Bronchial epithelial cell (primary cell): ENCODE data around the gene CD8B. TPM values are rescaled to one million over a fixed set of nuclear protein-coding genes. Genes with fewer than 3 reads are reported as not detected.

ENCODE experiments used
- DNase-seq: peaks from one replicate; pipeline ENCODE4 v3.0.0-alpha.2; 2010; ENCODE audit warnings: low read depth
- FAIRE-seq: peaks from 2 replicates; lab custom pipeline; 2011; peaks lifted over from hg19 to GRCh38; lab: Jason Lieb, UNC
- H3K27me3 ChIP-seq: 2 replicates; pipeline ENCODE4 v1.5.1; 2011; ENCODE audit warnings: low read length; ENCODE audit not compliant: control insufficient read depth, insufficient read depth
- H3K36me3 ChIP-seq: 2 replicates; pipeline ENCODE4 v1.5.1; 2011; ENCODE audit warnings: low read length; ENCODE audit not compliant: control insufficient read depth, insufficient read depth
- H3K4me3 ChIP-seq: 2 replicates; pipeline ENCODE4 v1.5.1; 2011; ENCODE audit warnings: mild to moderate bottlenecking, low read depth, low read length, control low read depth
- CTCF ChIP-seq: IDR thresholded peaks from 2 replicates; pipeline ENCODE4 v1.5.1; 2011; ENCODE audit warnings: mild to moderate bottlenecking, moderate library complexity, low read length, control low read depth, inconsistent platforms; ENCODE audit not compliant: insufficient read depth, severe bottlenecking
- total RNA-seq: library from RNA; depleted of rRNA; stranded (reverse); fragments of >200 nt; gene quantifications from 2 replicates; pipeline ENCODE4 v1.2.1, GENCODE V29; 2014

CD8B gene
- total RNA-seq, 1 donor from 2014 or later, result not detected

- DNase-seq (no peak), FAIRE-seq (no peak)
- no peak overlapping the region for H3K4me3 ChIP-seq
- no peak for TF ChIP-seq CTCF
- no peaks in the 10 kb centered on the region for H3K27me3 ChIP-seq
- H3K36me3 ChIP-seq, result no peaks in the 10 kb centered on the region
Measured at GRCh38 chr2:86822668-86823345, 38.9 kb downstream of the CD8B start.

- no peak for FAIRE-seq
- no peak overlapping the region for H3K4me3 ChIP-seq
- TF ChIP-seq CTCF, result no peak
- no peaks in the 10 kb centered on the region for H3K27me3 ChIP-seq
- no peaks in the 10 kb centered on the region for H3K36me3 ChIP-seq
- peak; percentile 35 for DNase-seq
Measured at GRCh38 chr2:86821842-86822241, 39.8 kb downstream of the CD8B start.

- TF ChIP-seq CTCF, result no peak
- no peak overlapping the region for H3K4me3 ChIP-seq
- FAIRE-seq (no peak), DNase-seq (no peak)
- no peaks in the 10 kb centered on the region for H3K36me3 ChIP-seq
- H3K27me3 ChIP-seq, result no peaks in the 10 kb centered on the region
Measured at GRCh38 chr2:86821306-86821705, 40.4 kb downstream of the CD8B start.

DNA sequence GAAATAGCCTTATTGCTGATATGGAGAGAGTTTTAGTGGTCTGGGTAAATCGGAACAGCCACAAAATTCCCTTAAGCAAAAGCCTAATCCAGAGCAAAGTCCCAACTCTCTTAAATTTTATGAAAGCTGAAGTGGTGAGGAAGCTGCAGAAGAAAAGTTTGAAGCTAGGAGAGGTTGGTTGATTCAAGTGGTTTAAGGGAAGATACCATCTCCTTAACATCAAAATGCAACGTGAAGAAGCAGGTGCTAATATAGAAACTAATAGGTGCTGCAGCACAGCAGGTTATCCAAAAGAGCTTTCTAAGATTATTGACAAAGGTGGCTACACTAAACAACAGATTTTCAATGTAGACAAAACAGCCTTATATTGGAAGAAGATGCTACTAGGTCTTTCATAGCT is 42.7 kb downstream of the CD8B start:
- Histone ChIP-seq H3K27me3 (no peaks in the 10 kb centered on the region), H3K4me3 (no peak overlapping the region), H3K36me3 (no peaks in the 10 kb centered on the region)
- DNase-seq (no peak), FAIRE-seq (no peak)
- TF ChIP-seq CTCF, result no peak

GRCh38 chr2:86818114-86818801 is 43.4 kb downstream of the CD8B start:
- TF ChIP-seq CTCF, result no peak
- no peak for FAIRE-seq
- DNase-seq, result no peak
- H3K36me3 ChIP-seq, result no peaks in the 10 kb centered on the region
- no peaks in the 10 kb centered on the region for H3K27me3 ChIP-seq
- H3K4me3 ChIP-seq, result no peak overlapping the region
